DND-41 (cell line): ENCODE measurements around the gene SALL4.
"Not testable (repeated sequence)": the region's sequence is repeated elsewhere in the genome, so short reads cannot be mapped to it uniquely, and the experiment has no call there.

Experiments
- ATAC-seq: fragments of 200-7000 bp; cut with Tn5 transposase; 3 replicates; pipeline ENCODE4 v1.9.1; 2021; ENCODE audit warnings: low read depth; ENCODE audit not compliant: insufficient read depth
- DNase-seq: peaks from one replicate; pipeline ENCODE4 v3.0.0-alpha.2; 2020
- H2AFZ ChIP-seq: 2 replicates; pipeline ENCODE4 v1.6.0; 2012; ENCODE audit warnings: low read depth, low read length
- H3K27ac ChIP-seq: 2 replicates; pipeline ENCODE4 v1.5.1; 2012; ENCODE audit warnings: low read length, inconsistent platforms
- H3K27me3 ChIP-seq: fragments of 200-600 bp; sonication (generic); 2 replicates; pipeline ENCODE4 v1.6.0; 2012; ENCODE audit warnings: low read length, mild to moderate bottlenecking, inconsistent platforms; ENCODE audit not compliant: insufficient read depth, poor library complexity
- H3K36me3 ChIP-seq: 2 replicates; pipeline ENCODE4 v1.5.1; 2012; ENCODE audit warnings: low read length, inconsistent platforms; ENCODE audit not compliant: insufficient read depth
- H3K4me1 ChIP-seq: 2 replicates; pipeline ENCODE4 v1.5.1; 2012; ENCODE audit warnings: mild to moderate bottlenecking, low read length; ENCODE audit not compliant: insufficient read depth
- H3K4me2 ChIP-seq: 2 replicates; pipeline ENCODE4 v1.6.0; 2012; ENCODE audit warnings: mild to moderate bottlenecking, moderate library complexity, low read length, inconsistent platforms; ENCODE audit not compliant: insufficient read depth
- H3K4me3 ChIP-seq, 2 experiments: fragments of 200-600 bp in 1 of 2; shearing (Covaris generic) in 1 of 2; 2 replicates each; pipeline ENCODE4 v1.5.1; 2012 to 2016; ENCODE audit warnings: inconsistent platforms in 2 of 2, low read length in 2 of 2, mild to moderate bottlenecking in 2 of 2, low read depth in 1 of 2, moderate library complexity in 1 of 2
- H3K79me2 ChIP-seq: 2 replicates; pipeline ENCODE4 v1.6.0; 2012; ENCODE audit warnings: low read length, inconsistent platforms; ENCODE audit not compliant: insufficient read depth
- H3K9ac ChIP-seq: 2 replicates; pipeline ENCODE4 v1.6.0; 2012; ENCODE audit warnings: low read depth, mild to moderate bottlenecking, inconsistent platforms, low read length, moderate library complexity
- H3K9me3 ChIP-seq: 2 replicates; pipeline ENCODE4 v1.5.1; 2012; ENCODE audit warnings: low read length, moderate library complexity, mild to moderate bottlenecking, inconsistent platforms; ENCODE audit not compliant: insufficient read depth, severe bottlenecking
- H4K20me1 ChIP-seq: 2 replicates; pipeline ENCODE4 v1.6.0; 2012; ENCODE audit warnings: low read length; ENCODE audit not compliant: insufficient read depth
- EZH2 ChIP-seq: IDR thresholded peaks from 3 replicates; pipeline ENCODE4 v1.6.1; 2012; ENCODE audit warnings: borderline replicate concordance, low read depth, mild to moderate bottlenecking, moderate library complexity, low read length, inconsistent platforms; ENCODE audit not compliant: severe bottlenecking
- TF ChIP-seq, protein P1 (sequence below): IDR thresholded peaks from 2 replicates; pipeline ENCODE4 v1.5.1; 2012; ENCODE audit warnings: borderline replicate concordance, low read length, moderate library complexity, mild to moderate bottlenecking; ENCODE audit not compliant: poor library complexity, severe bottlenecking; ENCODE audit errors: extremely low read depth

SALL4 gene

DNA sequence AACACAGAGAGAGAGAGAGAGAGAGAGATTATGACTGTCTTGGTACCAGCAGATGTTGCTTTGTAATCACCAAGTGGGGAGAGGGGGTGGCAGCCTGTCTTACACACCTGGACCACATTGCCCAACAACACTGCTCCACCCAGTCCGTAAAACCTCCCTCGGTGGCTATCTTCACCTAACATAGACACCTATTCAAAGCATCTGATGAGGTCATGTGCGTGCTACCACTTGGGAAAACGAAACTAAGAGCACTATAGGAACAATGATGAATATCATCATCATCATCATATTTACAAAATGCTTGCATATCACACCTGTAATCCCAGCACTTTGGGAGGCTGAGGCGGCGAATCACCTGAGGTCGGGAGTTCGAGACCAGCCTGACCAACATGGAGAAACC, 24.1 kb upstream of the SALL4 start:
- H2AFZ ChIP-seq = no peak overlapping the region
- no peaks in the 10 kb centered on the region for H3K79me2 ChIP-seq
- H3K27me3 ChIP-seq = no peaks in the 10 kb centered on the region
- H3K4me1 ChIP-seq = no peaks in the 10 kb centered on the region
- H3K9me3 ChIP-seq = no peaks in the 10 kb centered on the region
- no peak overlapping the region for H3K4me2 ChIP-seq
- no peaks in the 10 kb centered on the region for H4K20me1 ChIP-seq
- no peak overlapping the region for H3K27ac ChIP-seq
- H3K4me3 ChIP-seq = no peak overlapping the region
- no peaks in the 10 kb centered on the region for H3K36me3 ChIP-seq
- TF ChIP-seq, protein P1, sequence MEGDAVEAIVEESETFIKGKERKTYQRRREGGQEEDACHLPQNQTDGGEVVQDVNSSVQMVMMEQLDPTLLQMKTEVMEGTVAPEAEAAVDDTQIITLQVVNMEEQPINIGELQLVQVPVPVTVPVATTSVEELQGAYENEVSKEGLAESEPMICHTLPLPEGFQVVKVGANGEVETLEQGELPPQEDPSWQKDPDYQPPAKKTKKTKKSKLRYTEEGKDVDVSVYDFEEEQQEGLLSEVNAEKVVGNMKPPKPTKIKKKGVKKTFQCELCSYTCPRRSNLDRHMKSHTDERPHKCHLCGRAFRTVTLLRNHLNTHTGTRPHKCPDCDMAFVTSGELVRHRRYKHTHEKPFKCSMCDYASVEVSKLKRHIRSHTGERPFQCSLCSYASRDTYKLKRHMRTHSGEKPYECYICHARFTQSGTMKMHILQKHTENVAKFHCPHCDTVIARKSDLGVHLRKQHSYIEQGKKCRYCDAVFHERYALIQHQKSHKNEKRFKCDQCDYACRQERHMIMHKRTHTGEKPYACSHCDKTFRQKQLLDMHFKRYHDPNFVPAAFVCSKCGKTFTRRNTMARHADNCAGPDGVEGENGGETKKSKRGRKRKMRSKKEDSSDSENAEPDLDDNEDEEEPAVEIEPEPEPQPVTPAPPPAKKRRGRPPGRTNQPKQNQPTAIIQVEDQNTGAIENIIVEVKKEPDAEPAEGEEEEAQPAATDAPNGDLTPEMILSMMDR = no peak
- no peak for TF ChIP-seq EZH2
- H3K9ac ChIP-seq = no peak overlapping the region
- ATAC-seq = no peak
- DNase-seq = no peak

DNA sequence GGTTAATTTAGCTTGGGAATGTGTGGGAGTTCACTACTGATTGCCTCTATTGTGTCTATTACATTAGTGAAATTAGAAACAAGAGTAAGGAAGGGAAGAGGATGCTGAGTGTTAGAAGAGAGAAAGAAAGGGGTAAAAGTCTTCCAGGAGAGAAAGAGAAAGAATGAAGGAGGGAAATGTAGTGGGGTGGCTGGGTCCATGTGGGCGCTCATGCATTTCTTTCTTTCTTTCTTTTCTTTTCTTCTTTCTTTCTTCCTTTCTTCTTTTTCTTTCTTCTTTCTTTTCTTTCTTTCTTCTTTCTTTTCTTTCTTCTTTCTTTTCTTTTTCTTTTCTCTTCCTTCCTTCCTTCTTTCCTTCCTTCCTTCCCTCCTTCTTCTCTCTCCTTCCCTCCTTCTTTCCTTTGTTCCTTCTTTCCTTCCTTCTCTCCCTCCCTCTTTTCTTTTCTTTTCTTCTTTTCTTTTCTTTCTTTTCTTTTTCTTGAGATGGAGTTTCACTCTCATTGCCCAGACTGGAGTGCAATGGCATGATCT, 16.2 kb upstream of the SALL4 start:
- no peak overlapping the region for H2AFZ ChIP-seq
- H3K4me3 ChIP-seq = no peak overlapping the region
- H3K27ac ChIP-seq = no peak overlapping the region
- H3K79me2 ChIP-seq = no peaks in the 10 kb centered on the region
- DNase-seq (no peak), ATAC-seq (no peak)
- no peaks in the 10 kb centered on the region for H3K36me3 ChIP-seq
- no peak for TF ChIP-seq EZH2
- H3K27me3 ChIP-seq = no peaks in the 10 kb centered on the region
- H4K20me1 ChIP-seq = no peaks in the 10 kb centered on the region
- H3K9me3 ChIP-seq = no peaks in the 10 kb centered on the region
- H3K4me1 ChIP-seq = no peaks in the 10 kb centered on the region
- no peak overlapping the region for H3K4me2 ChIP-seq
- no peak overlapping the region for H3K9ac ChIP-seq

DNA sequence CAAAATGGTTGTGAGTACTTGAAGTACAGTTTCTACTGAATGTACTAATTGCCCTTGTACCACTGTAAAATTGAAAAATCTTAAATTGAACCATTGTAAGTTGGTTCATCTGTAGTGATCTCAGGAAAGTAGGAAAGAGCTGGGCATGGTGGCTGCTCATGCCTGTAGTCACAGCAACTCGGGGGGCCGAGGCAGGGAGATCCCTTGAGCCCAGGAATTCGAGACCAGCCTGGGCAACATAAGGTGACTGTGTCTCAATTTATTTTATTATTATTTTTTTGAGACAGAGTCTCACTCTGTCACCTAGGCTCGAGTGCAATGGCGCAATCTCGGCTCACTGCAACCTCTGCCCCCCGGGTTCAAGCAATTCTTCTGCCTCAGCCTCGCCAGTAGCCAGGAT, 14.5 kb upstream of the SALL4 start:
- H3K4me3 ChIP-seq, H4K20me1 ChIP-seq, H3K27me3 ChIP-seq, H3K4me1 ChIP-seq, H3K27ac ChIP-seq, H2AFZ ChIP-seq, ATAC-seq, H3K9ac ChIP-seq, H3K9me3 ChIP-seq, DNase-seq, H3K4me2 ChIP-seq, H3K79me2 ChIP-seq, H3K36me3 ChIP-seq: not testable (repeated sequence)

DNA sequence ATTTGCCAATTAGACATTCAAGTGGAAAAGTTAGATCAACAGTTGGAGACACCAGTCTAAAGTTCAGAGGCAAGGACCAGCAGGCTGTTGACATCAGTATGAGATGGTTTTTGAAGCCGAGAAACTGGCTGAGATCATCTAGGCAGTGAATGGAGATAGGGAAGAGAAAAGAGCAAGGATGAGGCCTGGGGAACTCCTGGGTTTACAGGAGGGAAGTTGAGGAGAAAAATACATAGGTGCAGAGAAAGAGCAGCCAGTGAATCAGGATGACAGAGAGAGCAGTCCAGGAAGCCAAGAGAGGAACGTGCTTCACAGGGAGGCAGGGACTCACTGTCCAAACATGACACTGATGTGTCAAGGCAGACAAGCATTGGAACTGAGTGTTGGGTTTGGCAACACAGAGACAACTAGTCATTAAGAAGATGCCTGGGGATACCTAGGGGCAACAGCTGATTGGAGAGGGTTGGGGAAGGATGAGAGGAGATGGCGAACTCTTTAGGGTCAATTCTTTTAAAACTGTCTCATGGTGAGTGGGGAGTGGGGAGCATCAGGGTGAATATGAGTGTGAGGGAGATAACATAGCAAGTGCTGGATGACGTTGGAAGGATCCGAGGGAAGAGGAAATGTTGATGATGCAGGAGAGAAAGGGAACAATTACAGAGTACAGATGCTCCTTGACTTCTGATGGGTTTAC, 13.2 kb upstream of the SALL4 start:
- H3K4me3 ChIP-seq = no peak overlapping the region
- H4K20me1 ChIP-seq = no peaks in the 10 kb centered on the region
- no peaks in the 10 kb centered on the region for H3K9me3 ChIP-seq
- no peak overlapping the region for H3K27ac ChIP-seq
- ATAC-seq = no peak
- no peak for DNase-seq
- H2AFZ ChIP-seq = no peak overlapping the region
- no peaks in the 10 kb centered on the region for H3K79me2 ChIP-seq
- TF ChIP-seq, protein P1 = no peak
- no peak for TF ChIP-seq EZH2
- no peak overlapping the region for H3K9ac ChIP-seq
- no peaks in the 10 kb centered on the region for H3K4me1 ChIP-seq
- no peaks in the 10 kb centered on the region for H3K36me3 ChIP-seq
- peaks cover 6% of the 10 kb centered on the region for H3K27me3 ChIP-seq
- H3K4me2 ChIP-seq = no peak overlapping the region
